Stimulated activated CD4-positive, alpha-beta T cell treated with anti-CD3 and anti-CD28 coated beads, Interleukin-4, amount 100 ng/mL, for 48 hours (primary cell): ENCODE results near the gene MYLK2.

Source experiments
- DNase-seq, 2 donors: peaks; one replicate each; pipeline ENCODE4 v3.0.0-alpha.2; 2020; ENCODE audit warnings: low read depth in 2 of 2

MYLK2 gene

DNA sequence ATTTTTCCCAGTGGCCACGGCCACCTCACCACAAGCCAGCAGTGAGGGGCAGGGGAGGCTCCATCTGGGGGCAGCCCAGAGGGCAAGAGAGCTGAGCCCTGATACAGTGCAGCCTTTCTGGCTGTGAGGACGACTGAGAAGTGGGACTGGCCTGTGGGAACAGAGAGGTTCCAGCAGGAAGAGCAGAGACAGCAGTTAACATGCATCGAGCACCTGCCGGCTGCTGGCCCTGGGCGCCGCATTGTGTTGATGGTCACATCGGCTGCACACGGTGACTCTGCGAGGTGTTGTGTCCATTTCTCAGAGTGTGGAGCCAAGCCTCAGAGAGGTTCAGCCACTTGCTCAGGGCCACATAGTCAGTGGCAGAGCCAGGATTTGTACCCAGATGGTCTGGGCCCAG is 16.4 kb downstream of the MYLK2 start:
- DNase-seq: no peak

DNA sequence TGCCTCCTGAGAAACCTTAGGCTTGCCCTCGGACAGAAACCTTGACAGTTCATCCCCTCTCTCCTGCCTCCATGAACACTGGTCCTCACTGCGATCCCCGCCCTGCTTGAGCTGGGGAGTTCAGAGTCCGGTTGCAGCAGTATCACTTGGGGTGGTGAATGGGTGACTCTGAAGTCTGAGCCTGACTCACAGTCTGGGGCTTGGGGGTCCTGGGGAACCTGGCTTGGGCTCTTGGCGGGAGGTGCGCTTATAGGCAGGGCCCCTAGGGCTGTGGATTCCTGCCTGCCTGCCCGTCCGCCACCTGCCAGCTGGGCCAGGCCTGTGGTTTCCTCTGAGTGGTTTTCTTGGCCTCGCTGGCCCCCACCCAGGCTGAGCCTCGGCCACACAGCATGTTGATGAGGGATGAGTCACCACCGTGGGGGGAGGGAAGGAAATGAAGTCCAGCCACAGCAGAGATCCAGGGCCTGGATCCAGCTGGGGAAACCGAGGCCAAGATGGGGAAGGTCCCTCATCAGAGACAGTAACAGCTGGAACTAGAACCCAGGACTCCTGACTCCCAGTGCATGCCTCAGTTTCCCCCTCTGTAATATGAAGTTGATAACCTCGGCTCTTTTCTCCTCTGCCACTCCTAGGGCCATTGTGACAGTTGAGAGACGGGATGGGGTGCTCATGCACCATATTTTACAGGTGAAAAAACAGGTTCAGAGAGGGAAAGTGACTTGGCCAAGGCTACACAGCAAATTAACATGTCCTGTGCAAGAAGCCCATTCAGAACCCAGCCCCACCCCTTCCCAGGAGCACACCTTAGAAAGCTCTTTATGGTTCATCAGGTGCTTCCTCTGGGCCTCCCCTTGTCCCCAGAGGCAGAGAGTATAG is 17.1 kb downstream of the MYLK2 start:
- peak in 1 of 2 donors; percentile 16 for DNase-seq

DNA sequence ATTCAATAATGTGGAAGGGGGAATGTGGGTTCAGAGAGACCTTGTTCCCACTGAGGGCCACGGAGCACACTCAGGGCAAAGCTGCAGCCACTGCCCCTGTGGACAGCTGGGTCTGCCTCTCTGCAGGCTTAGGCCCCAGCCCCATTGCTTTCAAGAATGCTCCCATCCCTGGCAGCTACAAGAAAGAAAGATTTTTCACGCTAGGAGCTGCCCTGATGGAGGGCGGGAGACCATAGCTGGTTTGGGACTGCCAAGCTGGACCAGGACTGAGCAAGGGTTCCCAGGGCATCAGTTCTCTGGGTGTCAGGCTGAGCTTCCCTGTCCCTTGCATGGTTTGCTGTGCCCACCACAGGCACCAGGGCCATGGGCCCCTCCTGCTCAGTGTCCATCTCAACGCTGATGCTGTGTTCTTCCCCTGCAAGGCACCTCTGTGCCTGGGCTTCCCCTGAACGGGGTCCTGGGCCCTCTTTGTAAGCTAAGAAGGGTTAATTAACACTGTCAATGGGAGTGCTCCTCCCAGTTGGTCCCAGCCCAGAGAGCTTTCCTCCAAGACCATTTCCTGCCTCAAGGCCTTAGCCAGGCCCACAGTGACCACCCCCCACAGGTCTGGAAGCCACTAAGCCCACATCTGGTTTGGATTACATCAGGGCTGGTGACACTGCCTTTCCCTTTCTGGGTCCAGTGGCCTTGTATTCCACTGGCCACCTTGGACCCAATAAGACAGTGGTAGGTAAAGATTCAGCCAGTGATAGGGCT is 17.9 kb downstream of the MYLK2 start:
- no peak for DNase-seq

- no peak for DNase-seq
Measured at GRCh38 chr20:31837896-31838397, 18.8 kb downstream of the MYLK2 start.

DNA sequence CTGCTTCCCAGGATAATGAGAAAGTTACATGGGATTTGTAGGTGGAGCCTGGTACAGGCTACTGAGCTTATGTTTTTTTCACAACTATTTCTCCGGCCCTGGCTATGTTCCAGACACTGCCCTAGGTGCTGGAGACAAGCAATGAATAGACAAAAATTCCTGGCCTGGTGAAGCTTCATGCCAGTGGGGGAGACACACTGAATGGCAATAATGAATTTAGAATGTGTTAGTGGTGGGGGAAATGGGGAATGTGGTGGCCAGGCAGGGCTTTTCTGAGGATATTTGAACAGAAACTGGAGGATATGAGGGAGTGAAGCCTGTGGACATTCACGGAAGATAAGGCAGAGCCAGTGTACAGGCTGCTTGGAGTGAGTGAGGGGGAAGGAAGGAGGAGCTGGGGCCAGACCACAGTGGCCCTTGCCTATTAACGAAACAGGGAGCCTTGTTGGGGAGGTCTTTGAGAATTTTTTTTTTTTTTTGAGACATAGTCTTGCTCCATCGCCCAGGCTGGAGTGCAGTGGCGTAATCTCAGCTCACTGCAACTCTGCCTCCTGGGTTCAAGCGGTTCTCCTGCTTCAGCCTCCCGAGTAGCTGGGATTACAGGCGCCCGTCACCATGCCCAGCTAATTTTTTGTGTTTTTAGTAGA is 19.6 kb downstream of the MYLK2 start:
- no peak for DNase-seq

- DNase-seq: no peak
Measured at GRCh38 chr20:31839782-31840487, 20.8 kb downstream of the MYLK2 start.

GRCh38 chr20:31840906-31841816 is 22.0 kb downstream of the MYLK2 start:
- DNase-seq: no peak

DNA sequence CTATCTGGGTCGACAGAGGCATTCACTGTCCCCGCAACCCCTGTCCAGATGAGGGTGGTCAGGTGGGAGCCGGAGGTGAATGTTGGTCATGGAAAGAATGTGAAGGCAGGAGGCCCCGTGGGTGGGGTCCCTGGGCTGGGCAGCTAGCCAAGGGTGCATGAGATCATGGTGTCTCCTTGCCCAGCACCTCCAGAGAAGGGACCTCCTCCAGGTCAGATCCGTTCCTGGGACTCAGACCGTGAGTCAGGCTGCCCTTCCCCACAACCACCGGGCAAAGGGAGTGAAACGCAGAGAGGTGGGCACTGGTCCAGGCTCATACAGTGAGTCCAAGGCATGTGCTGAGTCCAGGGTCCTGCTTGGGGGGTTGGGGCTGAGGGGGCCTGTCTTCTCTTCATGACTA is 22.8 kb downstream of the MYLK2 start:
- DNase-seq: no peak

GRCh38 chr20:31842471-31843157 is 23.5 kb downstream of the MYLK2 start:
- DNase-seq: no peak

GRCh38 chr20:31843288-31843687 is 24.1 kb downstream of the MYLK2 start:
- DNase-seq: no peak

- DNase-seq: no peak
Measured at GRCh38 chr20:31843881-31844280, 24.7 kb downstream of the MYLK2 start.

DNA sequence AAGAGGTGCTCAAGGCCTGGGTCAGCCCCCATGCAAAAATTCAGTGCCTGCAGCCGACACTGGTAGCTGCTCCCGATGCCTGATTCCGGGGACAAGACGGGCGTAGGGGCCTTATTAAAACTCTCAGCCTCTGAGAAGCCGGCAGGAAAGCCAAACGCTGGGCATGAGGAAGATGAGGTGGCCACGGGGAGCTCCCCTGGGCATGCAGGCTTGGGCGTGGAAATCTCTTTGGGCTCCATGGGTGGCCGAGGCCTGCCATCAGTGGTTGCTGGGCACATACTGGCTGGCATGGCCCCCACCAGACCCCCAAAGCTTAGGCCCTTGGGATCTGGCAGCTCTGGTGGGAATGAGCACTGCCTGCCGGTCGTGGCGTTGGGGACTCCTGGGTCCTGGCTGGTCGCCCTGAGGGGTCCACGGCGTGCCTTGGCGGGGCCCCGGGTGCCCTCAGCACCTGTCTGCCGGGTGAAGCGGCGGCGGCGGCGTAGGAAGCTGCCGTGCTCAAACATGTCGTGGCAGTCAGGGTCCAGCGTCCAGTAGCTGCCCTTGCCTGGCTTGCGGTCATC is 25.7 kb downstream of the MYLK2 start:
- no peak for DNase-seq

GRCh38 chr20:31845300-31845863 is 26.2 kb downstream of the MYLK2 start, which contains the start of gene FOXS1:
FOXS1 (minus strand) TSS chr20:31845604; CDS start chr20:31845542, 62 bp downstream.
- DNase-seq: no peak

DNA sequence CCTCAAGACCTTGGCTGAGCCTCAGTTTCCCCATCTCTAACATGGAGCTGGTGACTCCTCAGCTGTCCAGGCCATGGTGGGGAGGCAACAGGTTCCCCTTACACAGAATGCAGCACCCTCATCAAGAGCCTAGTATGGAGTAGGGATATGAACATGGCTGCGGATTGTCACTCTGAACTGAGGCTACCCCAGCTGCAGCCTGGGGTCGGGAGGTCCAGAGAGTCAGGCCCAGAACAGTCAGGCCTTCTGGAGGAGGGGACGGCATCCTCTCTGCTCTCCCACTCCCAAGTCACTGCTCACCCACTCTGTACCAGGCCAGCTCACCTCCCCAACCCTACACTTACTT is 27.6 kb downstream of the MYLK2 start:
- no peak for DNase-seq

- DNase-seq: no peak
Measured at GRCh38 chr20:31848088-31848999, 29.2 kb downstream of the MYLK2 start.

- DNase-seq: no peak
Measured at GRCh38 chr20:31849306-31849930, 30.3 kb downstream of the MYLK2 start.

DNA sequence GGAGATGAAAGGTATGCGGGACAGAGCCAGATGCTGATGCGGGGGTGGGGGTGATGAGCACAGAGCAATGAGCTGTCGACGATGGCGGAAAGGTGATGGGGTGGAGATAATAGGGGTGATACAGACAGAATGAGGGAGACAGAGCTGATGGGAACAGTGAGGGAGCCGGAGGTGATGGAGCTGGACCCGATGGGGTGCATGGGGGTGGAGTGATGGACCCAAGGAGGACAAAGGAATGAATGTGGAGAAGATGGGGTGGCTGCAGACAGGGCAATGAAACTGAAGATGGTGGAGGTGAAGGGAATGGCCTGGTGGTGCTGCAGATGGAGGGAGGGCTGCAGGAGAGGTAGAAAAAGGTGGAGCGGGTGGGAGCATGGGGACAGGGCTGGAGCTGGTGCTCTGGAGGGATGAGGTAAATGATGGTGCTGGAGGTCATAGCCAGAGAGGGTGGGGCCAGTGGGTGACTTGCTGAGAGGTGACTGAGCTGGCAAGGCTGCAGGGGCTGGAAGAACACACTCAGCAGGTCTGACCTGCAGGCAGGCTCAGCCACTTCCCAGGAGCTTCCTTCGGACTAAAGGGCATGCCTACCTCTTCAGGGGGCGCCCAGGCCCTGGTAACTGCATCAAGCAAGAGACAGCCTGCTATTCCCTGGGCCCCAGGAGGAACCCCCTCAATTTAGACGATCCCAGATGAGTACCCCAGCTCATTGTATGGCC is 32.2 kb downstream of the MYLK2 start:
- DNase-seq: no peak
